Measurements from ENCODE around the gene DPP9. TPM values are rescaled to one million over a fixed set of nuclear protein-coding genes. Genes with fewer than 3 reads are reported as not detected.

The DPP9 gene
- total RNA-seq, 2 donors from 2014 or later, result 67.9 to 73.8 TPM

GRCh38 chr19:4635754-4636116, 87.9 kb downstream of the DPP9 start:
- no peak for DNase-seq (ENCODE audit: low spot score)
- Histone ChIP-seq H3K27me3 (replicated peaks; ENCODE audit: insufficient read depth) (no peaks in the 10 kb centered on the region), H3K4me1 (ENCODE audit: control insufficient read depth in 1 of 2, low read depth in 2 of 2) (peaks cover 18 to 24% of the 10 kb centered on the region in 2 donors), H3K4me3 (peak overlapping the region; percentile 82), H3K36me3 (no peaks in the 10 kb centered on the region), H3K9me3 (no peaks in the 10 kb centered on the region), H3K27ac (no peak overlapping the region)
- no peak for TF ChIP-seq CTCF (IDR thresholded peaks at IDR 0.05)
- ATAC-seq (ENCODE audit: insufficient number of reproducible peaks, low FRiP score, low read depth), result no peak

- Histone ChIP-seq H3K27me3 (replicated peaks; ENCODE audit: insufficient read depth) (no peaks in the 10 kb centered on the region), H3K9me3 (no peaks in the 10 kb centered on the region), H3K4me3 (no peak overlapping the region), H3K4me1 (ENCODE audit: control insufficient read depth in 1 of 2, low read depth in 2 of 2) (peaks cover 9 to 12% of the 10 kb centered on the region in 2 donors), H3K27ac (no peak overlapping the region), H3K36me3 (no peaks in the 10 kb centered on the region)
- DNase-seq (ENCODE audit: low spot score), result no peak
- no peak for ATAC-seq (ENCODE audit: insufficient number of reproducible peaks, low FRiP score, low read depth)
- TF ChIP-seq CTCF (IDR thresholded peaks at IDR 0.05), result peak; percentile 49
These were observed 90.3 kb downstream of the DPP9 start for GRCh38 chr19:4633140-4633967.

Other genes with a start within 250 kb of the DPP9 start
- gene PLIN4, start 205.4 kb downstream of the DPP9 start, total RNA-seq, result 1 to 10 TPM; 3.4 to 7.1 TPM
- 1 to 10 TPM; 4.0 to 4.5 TPM for gene PLIN5, start 188.6 kb downstream of the DPP9 start, total RNA-seq
- gene LRG1, start 183.8 kb downstream of the DPP9 start, total RNA-seq, result 10 to 100 TPM in 1 of 2 donors, under 1 TPM in 1; 0.41 to 13.5 TPM
- 10 to 100 TPM in 1 of 2 donors, 1 to 10 TPM in 1; 3.4 to 17.4 TPM for gene SEMA6B, start 164.2 kb downstream of the DPP9 start, total RNA-seq
- 1 to 10 TPM; 4.2 to 4.3 TPM for gene TNFAIP8L1, start 84.3 kb downstream of the DPP9 start, total RNA-seq
- gene MYDGF, start 53.5 kb downstream of the DPP9 start, total RNA-seq, result 10 to 100 TPM; 59.3 to 72.9 TPM
- 10 to 100 TPM; 15.7 to 17.1 TPM for gene FEM1A, start 67.9 kb upstream of the DPP9 start, total RNA-seq
- 10 to 100 TPM; 10.0 to 14.0 TPM for gene TICAM1, start 107.9 kb upstream of the DPP9 start, total RNA-seq
- 10 to 100 TPM; 41.7 to 51.6 TPM for gene PLIN3, start 143.8 kb upstream of the DPP9 start, total RNA-seq
- 1 to 10 TPM in 1 of 2 donors, under 1 TPM in 1; 0.49 to 3.1 TPM for gene ARRDC5, start 179.1 kb upstream of the DPP9 start, total RNA-seq
- 1 to 10 TPM; 1.6 to 2.2 TPM for gene UHRF1, start 185.7 kb upstream of the DPP9 start, total RNA-seq
- 10 to 100 TPM; 49.1 to 54.0 TPM for gene KDM4B, start 245.3 kb upstream of the DPP9 start, total RNA-seq

All from thoracic aorta (tissue), 2 donors.